Measurements from ENCODE around the gene ZNF768.
"Not testable (repeated sequence)": the region's sequence is repeated elsewhere in the genome, so short reads cannot be mapped to it uniquely, and the experiment has no call there.

The ZNF768 gene

GRCh38 chr16:30533748-30534367, 7.5 kb upstream of the ZNF768 start:
- DNase-seq (ENCODE audit: low read depth in 2 of 2, low spot score in 1 of 2) = no peak

- DNase-seq (ENCODE audit: low read depth in 2 of 2, low spot score in 1 of 2) = no peak
Observed at GRCh38 chr16:30533146-30533522, 6.8 kb upstream of the ZNF768 start.

- no peak for DNase-seq (ENCODE audit: low read depth in 2 of 2, low spot score in 1 of 2)
Observed at GRCh38 chr16:30532285-30533145, 6.1 kb upstream of the ZNF768 start.

- no peak for DNase-seq (ENCODE audit: low read depth in 2 of 2, low spot score in 1 of 2)
Observed at GRCh38 chr16:30530163-30531037, 4.0 kb upstream of the ZNF768 start.

- DNase-seq (ENCODE audit: low read depth in 2 of 2, low spot score in 1 of 2) = no peak
Observed at GRCh38 chr16:30528799-30529457, 2.6 kb upstream of the ZNF768 start.

GRCh38 chr16:30527635-30528178, 1.3 kb upstream of the ZNF768 start:
- no peak for DNase-seq (ENCODE audit: low read depth in 2 of 2, low spot score in 1 of 2)

GRCh38 chr16:30526823-30527634, 663 bp upstream of the ZNF768 start:
- peak; percentile 64 to 85 for DNase-seq (ENCODE audit: low read depth in 2 of 2, low spot score in 1 of 2)

GRCh38 chr16:30525844-30526136, 576 bp downstream of the ZNF768 start:
- no peak for DNase-seq (ENCODE audit: low read depth in 2 of 2, low spot score in 1 of 2)

- no peak for DNase-seq (ENCODE audit: low read depth in 2 of 2, low spot score in 1 of 2)
Observed at GRCh38 chr16:30524575-30525568, 1.5 kb downstream of the ZNF768 start.

GRCh38 chr16:30523768-30524574, 2.4 kb downstream of the ZNF768 start:
- no peak for DNase-seq (ENCODE audit: low read depth in 2 of 2, low spot score in 1 of 2)

- DNase-seq (ENCODE audit: low read depth in 2 of 2, low spot score in 1 of 2) = not testable (repeated sequence)
Observed at GRCh38 chr16:30522702-30523463, 3.5 kb downstream of the ZNF768 start.

- DNase-seq (ENCODE audit: low read depth in 2 of 2, low spot score in 1 of 2) = no peak
Observed at GRCh38 chr16:30521873-30522641, 4.3 kb downstream of the ZNF768 start.

GRCh38 chr16:30521476-30521872, 4.9 kb downstream of the ZNF768 start:
- DNase-seq (ENCODE audit: low read depth in 2 of 2, low spot score in 1 of 2) = no peak

GRCh38 chr16:30519120-30520049, 7.0 kb downstream of the ZNF768 start:
- DNase-seq (ENCODE audit: low read depth in 2 of 2, low spot score in 1 of 2) = no peak

GRCh38 chr16:30518552-30518951, 7.8 kb downstream of the ZNF768 start:
- no peak for DNase-seq (ENCODE audit: low read depth in 2 of 2, low spot score in 1 of 2)

- DNase-seq (ENCODE audit: low read depth in 2 of 2, low spot score in 1 of 2) = no peak
Observed at GRCh38 chr16:30515275-30515674, 11.1 kb downstream of the ZNF768 start.

Measured in stimulated activated CD8-positive, alpha-beta memory T cell treated with anti-CD3 and anti-CD28 coated beads, Interleukin-4, amount 100 ng/mL, for 4 hours (primary cell).